ENCODE results near the gene MIER2.
"Not testable (repeated sequence)": the region's sequence is repeated elsewhere in the genome, so short reads cannot be mapped to it uniquely, and the experiment has no call there.

The MIER2 gene

GRCh38 chr19:383040-383439 lies 38.4 kb upstream of the MIER2 start:
- no peak overlapping the region for H3K27ac ChIP-seq (replicated peaks)
- TF ChIP-seq GABPA (IDR thresholded peaks at IDR 0.05; ENCODE audit: low read depth): no peak
- TF ChIP-seq SPI1 (IDR thresholded peaks at IDR 0.05; ENCODE audit: borderline replicate concordance, low read depth): no peak
- TF ChIP-seq REST (IDR thresholded peaks at IDR 0.05; ENCODE audit: insufficient replicate concordance, low read depth): no peak
- no peak for TF ChIP-seq CTCF (IDR thresholded peaks at IDR 0.05; ENCODE audit: insufficient read depth, low read length)
- TF ChIP-seq POLR2AphosphoS5 (IDR thresholded peaks at IDR 0.05; ENCODE audit: low read depth): no peak
- no peak for DNase-seq (ENCODE audit: low read depth in 1 of 2, low spot score in 1 of 2)
- H3K4me3 ChIP-seq (replicated peaks; ENCODE audit: insufficient read depth, low read length): no peak overlapping the region
- H3K27me3 ChIP-seq (ENCODE audit: insufficient read depth, poor library complexity, severe bottlenecking): peaks cover 8% of the 10 kb centered on the region

GRCh38 chr19:382578-382977 lies 38.0 kb upstream of the MIER2 start:
- not testable (repeated sequence) for DNase-seq (ENCODE audit: low read depth in 1 of 2, low spot score in 1 of 2); H3K27ac ChIP-seq (replicated peaks); H3K4me3 ChIP-seq (replicated peaks; ENCODE audit: insufficient read depth, low read length); H3K27me3 ChIP-seq (ENCODE audit: insufficient read depth, poor library complexity, severe bottlenecking)

- H3K4me3 ChIP-seq (replicated peaks; ENCODE audit: insufficient read depth, low read length); H3K27me3 ChIP-seq (ENCODE audit: insufficient read depth, poor library complexity, severe bottlenecking); DNase-seq (ENCODE audit: low read depth in 1 of 2, low spot score in 1 of 2); H3K27ac ChIP-seq (replicated peaks): not testable (repeated sequence)
These were observed 37.3 kb upstream of the MIER2 start for GRCh38 chr19:381901-382300.

- not testable (repeated sequence) for H3K27me3 ChIP-seq (ENCODE audit: insufficient read depth, poor library complexity, severe bottlenecking); DNase-seq (ENCODE audit: low read depth in 1 of 2, low spot score in 1 of 2); H3K27ac ChIP-seq (replicated peaks); H3K4me3 ChIP-seq (replicated peaks; ENCODE audit: insufficient read depth, low read length)
These were observed 36.1 kb upstream of the MIER2 start for GRCh38 chr19:380618-381219.

- H3K4me3 ChIP-seq (replicated peaks; ENCODE audit: insufficient read depth, low read length): no peak overlapping the region
- H3K27me3 ChIP-seq (ENCODE audit: insufficient read depth, poor library complexity, severe bottlenecking): peaks cover 8% of the 10 kb centered on the region
- TF ChIP-seq POLR2AphosphoS5 (IDR thresholded peaks at IDR 0.05; ENCODE audit: low read depth) (no peak), CTCF (IDR thresholded peaks at IDR 0.05; ENCODE audit: insufficient read depth, low read length) (no peak), GABPA (IDR thresholded peaks at IDR 0.05; ENCODE audit: low read depth) (no peak), REST (IDR thresholded peaks at IDR 0.05; ENCODE audit: insufficient replicate concordance, low read depth) (no peak), SPI1 (IDR thresholded peaks at IDR 0.05; ENCODE audit: borderline replicate concordance, low read depth) (no peak)
- no peak overlapping the region for H3K27ac ChIP-seq (replicated peaks)
- no peak for DNase-seq (ENCODE audit: low read depth in 1 of 2, low spot score in 1 of 2)
These were observed 35.2 kb upstream of the MIER2 start for GRCh38 chr19:379796-380195.
